ENCODE data around the gene TRIM63. TPM values are rescaled to one million over a fixed set of nuclear protein-coding genes. Genes with fewer than 3 reads are reported as not detected.
"Not testable (repeated sequence)": the region's sequence is repeated elsewhere in the genome, so short reads cannot be mapped to it uniquely, and the experiment has no call there.

TRIM63 gene
- total RNA-seq, 2 experiments from 2014 or later: not detected

- Histone ChIP-seq H3K27me3 (ENCODE audit: control insufficient read depth in 1 of 2, insufficient read depth in 2 of 2, low read length in 2 of 2) (no peaks in the 10 kb centered on the region), H3K4me1 (ENCODE audit: insufficient read depth, low read length) (peaks cover 29% of the 10 kb centered on the region), H3K4me3 (ENCODE audit: low read length) (no peak overlapping the region), H3K27ac (ENCODE audit: low read depth in 1 of 2, low read length in 2 of 2) (no peak overlapping the region), H3K36me3 (ENCODE audit: insufficient read depth, low read length) (peaks cover 4% of the 10 kb centered on the region), H3K9me3 (ENCODE audit: control insufficient read depth in 1 of 2, insufficient read depth in 1 of 2, low read length in 2 of 2) (no peaks in the 10 kb centered on the region)
- Mint-ChIP-seq H3K4me3 (peak overlapping the region; percentile 94), H3K27me3 (no peaks in the 10 kb centered on the region), H3K27ac (peak overlapping the region; percentile 92), H3K9me3 (no peaks in the 10 kb centered on the region), H3K36me3 (ENCODE audit: low read depth) (peaks cover 23% of the 10 kb centered on the region), H3K4me1 (ENCODE audit: low read depth) (peaks cover 38% of the 10 kb centered on the region)
- no peak for ATAC-seq (ENCODE audit: poor library complexity)
- TF ChIP-seq CTCF (IDR thresholded peaks at IDR 0.05): no peak
- DNase-seq: no peak
- intact Hi-C loops (cut with DNase I, micrococcal nuclease): loop anchor here (2.0 to 10.0 kb wide), 6 partner anchors 72 to 865 kb away; partner anchors contain the start of genes CEP85 (in 2 of the 2), RSRP1 (in 1 of the 2) and STMN1 (in 1 of the 2)
- ChIA-PET POLR2A (interaction anchor here (1.6 to 2.3 kb wide), 3 partner anchors 13 to 36 kb away, joined by 6 to 24 read pairs (median 17); no protein-coding TSS in a partner anchor), CTCF (interaction anchor here (0.6 to 1.9 kb wide), 6 partner anchors 17 to 279 kb away, joined by 3 to 10 read pairs (median 4); partner anchors contain the start of genes CEP85 and ZNF593)
These were observed 42.1 kb upstream of the TRIM63 start for GRCh38 chr1:26109229-26110164.

GRCh38 chr1:26105226-26105548 is 37.8 kb upstream of the TRIM63 start:
- ChIA-PET CTCF (interaction anchor here (0.6 to 1.7 kb wide), 9 partner anchors 17 to 242 kb away, joined by 3 to 44 read pairs (median 5); partner anchors contain the start of genes CEP85, ZNF593 and ZNF593OS), POLR2A (interaction anchor here (1.0 to 1.3 kb wide), 3 partner anchors 21 to 217 kb away, joined by 3 to 25 read pairs (median 8); no protein-coding TSS in a partner anchor)
- not testable (repeated sequence) for H3K27ac Mint-ChIP-seq; ATAC-seq (ENCODE audit: poor library complexity); H3K4me3 ChIP-seq (ENCODE audit: low read length); H3K27me3 Mint-ChIP-seq; H3K36me3 Mint-ChIP-seq (ENCODE audit: low read depth); H3K9me3 ChIP-seq (ENCODE audit: control insufficient read depth in 1 of 2, insufficient read depth in 1 of 2, low read length in 2 of 2); H3K27me3 ChIP-seq (ENCODE audit: control insufficient read depth in 1 of 2, insufficient read depth in 2 of 2, low read length in 2 of 2); H3K27ac ChIP-seq (ENCODE audit: low read depth in 1 of 2, low read length in 2 of 2); H3K9me3 Mint-ChIP-seq; H3K36me3 ChIP-seq (ENCODE audit: insufficient read depth, low read length); H3K4me1 ChIP-seq (ENCODE audit: insufficient read depth, low read length); DNase-seq
- H3K4me1 Mint-ChIP-seq (ENCODE audit: low read depth): peaks cover 13% of the 10 kb centered on the region
- TF ChIP-seq CTCF (IDR thresholded peaks at IDR 0.05): peak; percentile 16
- intact Hi-C loops (cut with DNase I, micrococcal nuclease): loop anchor here (1.0 to 5.0 kb wide), 5 partner anchors 21 to 127 kb away; partner anchors contain the start of gene CEP85 (in 2 of the 2)
- H3K4me3 Mint-ChIP-seq: peak overlapping the region; percentile 26

- Histone ChIP-seq H3K36me3 (ENCODE audit: insufficient read depth, low read length) (no peaks in the 10 kb centered on the region), H3K4me1 (ENCODE audit: insufficient read depth, low read length) (peaks cover 5% of the 10 kb centered on the region), H3K4me3 (ENCODE audit: low read length) (no peak overlapping the region), H3K27ac (ENCODE audit: low read depth in 1 of 2, low read length in 2 of 2) (no peak overlapping the region), H3K9me3 (ENCODE audit: control insufficient read depth in 1 of 2, insufficient read depth in 1 of 2, low read length in 2 of 2) (no peaks in the 10 kb centered on the region), H3K27me3 (ENCODE audit: control insufficient read depth in 1 of 2, insufficient read depth in 2 of 2, low read length in 2 of 2) (no peaks in the 10 kb centered on the region)
- no peak for DNase-seq
- TF ChIP-seq CTCF (IDR thresholded peaks at IDR 0.05): no peak
- Mint-ChIP-seq H3K4me1 (ENCODE audit: low read depth) (peaks cover 6% of the 10 kb centered on the region), H3K27me3 (no peaks in the 10 kb centered on the region), H3K36me3 (ENCODE audit: low read depth) (no peaks in the 10 kb centered on the region), H3K27ac (no peak overlapping the region), H3K4me3 (no peak overlapping the region), H3K9me3 (no peaks in the 10 kb centered on the region)
- ChIA-PET CTCF (interaction anchor here (1.1 to 4.5 kb wide), 5 partner anchors 39 to 132 kb away, joined by 3 to 30 read pairs (median 4); partner anchors contain the start of gene CEP85), POLR2A (interaction anchor here (1.6 to 2.1 kb wide), 3 partner anchors 9 to 131 kb away, joined by 5 to 8 read pairs (median 5); partner anchors contain the start of genes CEP85 and PDIK1L)
- intact Hi-C loops (cut with DNase I, micrococcal nuclease): no loop called here
- ATAC-seq (ENCODE audit: poor library complexity): no peak
These were observed 35.1 kb upstream of the TRIM63 start for GRCh38 chr1:26102526-26102925.

All from CD4-positive, alpha-beta T cell (primary cell).